Measurements from ENCODE around the gene TNNI3.
"Not testable (repeated sequence)": the region's sequence is repeated elsewhere in the genome, so short reads cannot be mapped to it uniquely, and the experiment has no call there.

TNNI3 gene

GRCh38 chr19:55176076-55176475 lies 18.5 kb upstream of the TNNI3 start:
- H3K4me1 Mint-ChIP-seq, result peaks cover 46% of the 10 kb centered on the region
- no peak overlapping the region for H3K27ac Mint-ChIP-seq
- H3K36me3 Mint-ChIP-seq, result no peaks in the 10 kb centered on the region
- no peaks in the 10 kb centered on the region for H3K9me3 Mint-ChIP-seq
- H3K4me3 Mint-ChIP-seq, result no peak overlapping the region
- H3K27me3 Mint-ChIP-seq, result peaks cover 51% of the 10 kb centered on the region

DNA sequence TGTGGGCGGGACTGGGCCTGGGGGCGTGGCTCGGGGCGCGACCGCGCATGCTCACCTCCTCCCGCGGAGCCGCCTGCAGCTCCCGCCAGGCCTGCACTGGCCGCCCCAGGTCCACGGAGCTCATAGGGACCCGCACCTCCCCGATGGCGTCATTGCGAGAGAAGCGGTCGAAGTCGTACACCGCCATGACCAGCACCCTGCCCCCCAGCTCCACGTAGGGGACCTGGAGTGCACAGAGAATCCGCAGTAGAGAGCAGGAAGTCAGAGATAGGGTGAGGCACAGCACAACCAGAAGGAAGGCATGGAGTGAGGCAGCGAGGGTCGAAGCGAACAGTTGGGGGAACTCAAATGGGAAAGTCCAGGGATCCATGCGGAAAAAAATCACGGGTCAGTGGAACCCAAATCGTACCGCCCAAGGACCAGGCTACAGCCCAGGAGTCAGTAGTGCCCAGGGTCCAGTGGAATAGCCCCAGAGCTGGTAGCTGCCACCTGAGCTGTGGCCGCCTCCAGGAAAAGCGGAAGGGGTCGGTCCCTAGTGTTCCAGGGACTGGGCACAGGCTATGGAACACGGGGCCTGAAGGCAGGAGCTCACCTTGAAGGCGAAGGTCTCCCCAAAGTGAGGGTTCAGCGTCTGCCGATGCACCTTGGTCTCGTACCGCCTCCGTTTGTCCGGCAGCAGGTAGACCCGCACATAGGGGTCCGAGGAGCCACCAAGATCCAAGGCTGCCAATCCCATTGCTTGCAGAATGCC lies 17.8 kb upstream of the TNNI3 start:
- no peaks in the 10 kb centered on the region for H3K9me3 Mint-ChIP-seq
- no peaks in the 10 kb centered on the region for H3K36me3 Mint-ChIP-seq
- peaks cover 40% of the 10 kb centered on the region for H3K4me1 Mint-ChIP-seq
- H3K27ac Mint-ChIP-seq, result no peak overlapping the region
- H3K4me3 Mint-ChIP-seq, result no peak overlapping the region
- H3K27me3 Mint-ChIP-seq, result peaks cover 50% of the 10 kb centered on the region

- Mint-ChIP-seq H3K36me3 (no peaks in the 10 kb centered on the region), H3K4me3 (no peak overlapping the region), H3K27me3 (peaks cover 54% of the 10 kb centered on the region), H3K4me1 (peaks cover 34% of the 10 kb centered on the region), H3K27ac (no peak overlapping the region), H3K9me3 (no peaks in the 10 kb centered on the region)
These were observed 17.0 kb upstream of the TNNI3 start for GRCh38 chr19:55174425-55175116.

GRCh38 chr19:55173714-55174409 lies 16.3 kb upstream of the TNNI3 start:
- H3K27me3 Mint-ChIP-seq, result peaks cover 57% of the 10 kb centered on the region
- peak overlapping the region; percentile 57 for H3K4me3 Mint-ChIP-seq
- H3K27ac Mint-ChIP-seq, result no peak overlapping the region
- H3K36me3 Mint-ChIP-seq, result no peaks in the 10 kb centered on the region
- H3K9me3 Mint-ChIP-seq, result no peaks in the 10 kb centered on the region
- peaks cover 30% of the 10 kb centered on the region for H3K4me1 Mint-ChIP-seq

DNA sequence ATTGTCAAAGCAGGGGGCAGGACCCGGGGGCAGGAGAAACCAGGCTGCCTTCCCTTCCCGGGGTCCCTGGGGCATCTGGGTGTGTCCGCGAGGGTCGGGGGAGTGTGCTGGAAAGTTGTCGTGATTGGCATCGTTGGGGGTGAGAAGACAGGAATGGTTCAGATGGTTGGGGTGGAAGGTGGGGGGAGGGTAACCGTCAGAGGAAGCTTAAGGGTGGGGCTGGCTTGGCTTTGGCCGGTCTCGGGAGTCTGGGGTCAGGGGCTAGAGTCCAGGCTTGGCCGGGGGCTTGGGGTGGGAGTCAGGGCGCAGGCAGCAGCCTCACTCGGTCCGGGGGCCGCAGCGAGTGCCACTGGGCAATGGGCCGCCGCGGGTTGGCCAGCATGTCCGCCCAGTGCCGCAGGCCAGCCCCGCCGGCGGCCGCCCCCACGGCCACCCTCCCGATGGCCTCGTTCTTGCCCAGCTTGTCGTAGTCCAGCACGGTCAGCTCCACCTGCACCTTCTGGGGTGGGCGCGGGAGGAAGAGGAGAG lies 15.7 kb upstream of the TNNI3 start:
- H3K36me3 Mint-ChIP-seq, result no peaks in the 10 kb centered on the region
- H3K27me3 Mint-ChIP-seq, result peaks cover 55% of the 10 kb centered on the region
- no peaks in the 10 kb centered on the region for H3K9me3 Mint-ChIP-seq
- H3K4me3 Mint-ChIP-seq, result peak overlapping the region; percentile 57
- H3K4me1 Mint-ChIP-seq, result peaks cover 24% of the 10 kb centered on the region
- H3K27ac Mint-ChIP-seq, result no peak overlapping the region

DNA sequence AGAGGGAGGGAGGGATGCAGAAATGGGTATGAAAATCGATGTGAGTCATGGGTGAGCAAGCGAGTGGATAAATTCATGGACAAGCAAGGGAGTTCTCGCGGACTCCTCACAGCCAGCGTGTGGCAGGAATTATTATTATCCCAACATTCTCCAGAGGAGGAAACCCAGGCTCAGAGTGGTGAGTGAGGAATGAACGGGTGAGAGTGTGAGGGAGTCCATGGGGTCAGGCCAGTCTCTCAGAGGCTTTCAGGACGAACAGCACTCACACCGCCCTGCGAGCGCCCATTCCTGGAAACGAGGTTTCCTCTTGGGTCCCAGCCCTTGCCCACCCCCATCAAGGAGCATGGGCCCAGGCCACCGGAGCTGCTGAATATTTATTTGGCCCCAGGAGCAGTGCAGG lies 15.2 kb upstream of the TNNI3 start:
- no peak overlapping the region for H3K27ac Mint-ChIP-seq
- no peaks in the 10 kb centered on the region for H3K36me3 Mint-ChIP-seq
- peaks cover 22% of the 10 kb centered on the region for H3K4me1 Mint-ChIP-seq
- no peaks in the 10 kb centered on the region for H3K9me3 Mint-ChIP-seq
- H3K27me3 Mint-ChIP-seq, result peaks cover 56% of the 10 kb centered on the region
- H3K4me3 Mint-ChIP-seq, result peak overlapping the region; percentile 47

GRCh38 chr19:55172318-55172717 lies 14.8 kb upstream of the TNNI3 start:
- H3K9me3 Mint-ChIP-seq, H3K27ac Mint-ChIP-seq, H3K36me3 Mint-ChIP-seq, H3K4me3 Mint-ChIP-seq: not testable (repeated sequence)
- Mint-ChIP-seq H3K27me3 (peaks cover 58% of the 10 kb centered on the region), H3K4me1 (peaks cover 22% of the 10 kb centered on the region)

- peaks cover 4% of the 10 kb centered on the region for H3K36me3 Mint-ChIP-seq
These were observed 13.9 kb upstream of the TNNI3 start for GRCh38 chr19:55171440-55171839.

DNA sequence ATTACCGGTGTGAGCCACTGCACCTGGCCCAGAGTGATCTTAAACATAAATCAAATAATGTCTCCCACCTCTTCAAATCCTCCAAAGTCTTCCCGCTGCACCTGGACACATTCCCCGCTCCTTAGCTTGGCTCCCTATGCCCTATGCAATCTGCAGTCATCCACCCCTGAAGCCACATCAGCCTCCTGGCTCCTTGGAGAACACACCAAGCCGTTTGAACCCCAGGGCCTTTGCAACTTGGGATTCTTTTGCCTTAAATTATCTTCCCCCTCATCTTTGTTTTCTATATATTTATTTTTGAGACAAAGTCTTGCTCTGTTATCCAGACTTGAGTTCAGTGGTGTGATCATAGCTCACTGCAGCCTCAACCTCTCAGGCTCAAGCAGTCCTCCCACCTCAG lies 11.6 kb upstream of the TNNI3 start:
- Mint-ChIP-seq H3K36me3 (peaks cover 4% of the 10 kb centered on the region), H3K4me3 (no peak overlapping the region), H3K27ac (peak overlapping the region; percentile 4), H3K9me3 (no peaks in the 10 kb centered on the region), H3K4me1 (peaks cover 28% of the 10 kb centered on the region), H3K27me3 (peaks cover 58% of the 10 kb centered on the region)

More at GRCh38 chr19:55171440-55171839, 13.9 kb upstream of the TNNI3 start:
- Mint-ChIP-seq H3K27me3 (peaks cover 61% of the 10 kb centered on the region), H3K9me3 (no peaks in the 10 kb centered on the region), H3K4me1 (peaks cover 30% of the 10 kb centered on the region), H3K4me3 (peak overlapping the region; percentile 57), H3K27ac (no peak overlapping the region)

- Mint-ChIP-seq H3K4me3 (peak within 1 kb of the TSS; percentile 61), H3K4me1 (peaks cover 13% of the 10 kb centered on the region), H3K27ac (peak within 1 kb of the TSS; percentile 27), H3K36me3 (peaks cover 4% of the 10 kb centered on the region), H3K9me3 (no peaks in the 10 kb centered on the region), H3K27me3 (peaks cover 54% of the 10 kb centered on the region)
These were observed 9.2 kb upstream of the TNNI3 start, which contains the start of gene DNAAF3 for GRCh38 chr19:55166530-55167268. Gene DNAAF3, minus strand, starts transcription at chr19:55166613. Its CDS starts 200 bp downstream, at chr19:55166413.

DNA sequence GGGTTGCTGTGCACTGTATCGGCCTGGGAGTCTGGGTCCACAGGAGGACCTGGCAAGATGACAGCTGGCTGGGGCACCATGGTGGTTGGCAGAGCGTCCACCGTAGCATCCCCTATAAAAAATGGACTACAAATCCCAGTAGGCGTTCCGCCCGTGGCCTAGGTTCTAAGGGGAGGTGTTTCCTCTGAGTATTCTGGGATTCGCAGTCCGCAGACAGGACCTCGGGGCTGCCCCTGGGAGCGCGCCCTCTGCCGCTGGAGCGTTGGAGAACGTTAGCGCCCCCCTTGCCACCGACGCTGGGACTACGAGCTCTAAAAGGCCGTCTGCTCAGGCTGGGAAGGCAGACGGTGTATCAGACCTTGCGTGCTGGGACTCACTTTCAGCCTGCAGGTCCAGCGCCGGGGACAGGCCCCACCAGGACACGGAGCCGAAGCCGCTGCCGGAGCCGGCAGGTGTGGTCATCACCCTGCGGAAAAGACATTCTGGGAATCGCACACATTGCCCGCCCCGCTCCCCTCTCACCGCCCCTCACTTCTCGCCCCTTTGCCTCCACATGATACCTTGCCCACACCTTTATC lies 8.5 kb upstream of the TNNI3 start:
- Mint-ChIP-seq H3K9me3 (no peaks in the 10 kb centered on the region), H3K4me1 (peaks cover 10% of the 10 kb centered on the region), H3K4me3 (peak overlapping the region; percentile 61), H3K27ac (peak overlapping the region; percentile 1), H3K36me3 (peaks cover 4% of the 10 kb centered on the region), H3K27me3 (peaks cover 50% of the 10 kb centered on the region)

DNA sequence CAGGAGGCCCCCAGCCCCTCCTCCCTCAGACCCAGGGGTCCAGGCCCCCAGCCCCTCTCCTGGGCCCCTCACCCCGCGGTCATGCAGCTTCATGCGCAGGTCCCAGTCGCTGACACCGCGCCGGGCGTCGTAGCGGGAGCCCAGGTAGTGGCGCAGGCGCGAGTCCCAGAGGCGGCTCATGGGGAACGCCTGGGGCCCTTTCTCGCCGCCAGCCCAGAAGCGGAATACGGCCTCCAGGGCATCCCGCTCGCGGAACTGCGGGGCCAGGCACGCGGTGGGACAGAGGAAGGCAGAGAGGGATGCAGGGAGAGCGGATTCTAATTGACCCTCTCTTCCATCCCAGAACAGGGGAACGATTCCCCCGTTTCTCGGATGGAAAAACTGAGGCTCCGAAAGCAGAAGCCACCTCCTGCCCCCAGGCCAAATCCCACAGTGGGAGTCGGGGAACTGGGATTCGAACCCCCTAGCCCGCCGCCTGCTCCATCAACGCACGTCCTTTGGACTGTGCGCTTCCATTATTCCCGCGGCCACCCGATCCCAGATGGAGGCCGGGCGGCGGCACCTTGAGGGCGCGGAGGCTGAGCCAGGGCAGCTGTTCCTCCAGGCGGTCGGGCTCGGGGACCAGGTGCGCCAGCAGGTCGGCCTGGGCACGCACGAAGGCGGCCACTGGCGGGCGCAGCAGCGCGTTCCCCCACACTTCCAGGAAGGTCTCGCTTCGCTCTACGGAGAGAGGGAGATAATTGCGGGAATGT lies 4.2 kb upstream of the TNNI3 start:
- H3K4me1 Mint-ChIP-seq, result peaks cover 9% of the 10 kb centered on the region
- peaks cover 35% of the 10 kb centered on the region for H3K27me3 Mint-ChIP-seq

GRCh38 chr19:55160986-55161365 lies 3.4 kb upstream of the TNNI3 start:
- Mint-ChIP-seq H3K27ac (no peak overlapping the region), H3K4me3 (no peak overlapping the region), H3K27me3 (peaks cover 32% of the 10 kb centered on the region), H3K4me1 (peaks cover 8% of the 10 kb centered on the region), H3K36me3 (peaks cover 1% of the 10 kb centered on the region), H3K9me3 (no peaks in the 10 kb centered on the region)

More for the DNA sequence above, 4.2 kb upstream of the TNNI3 start:
- no peak overlapping the region for H3K4me3 Mint-ChIP-seq
- H3K27ac Mint-ChIP-seq, result no peak overlapping the region
- peaks cover 2% of the 10 kb centered on the region for H3K36me3 Mint-ChIP-seq
- H3K9me3 Mint-ChIP-seq, result no peaks in the 10 kb centered on the region

All from activated naive CD4-positive, alpha-beta T cell treated with anti-CD3 and anti-CD28 coated beads, Interleukin-2, amount 50 U/mL, for 24 hours (primary cell).